SK-N-MC (cell line): ENCODE data around the gene SLC6A11.

Experiments
- DNase-seq: peaks from one replicate; pipeline ENCODE4 v3.0.0-alpha.2; 2011; ENCODE audit warnings: low read depth, low spot score
- H3K27ac ChIP-seq: fragments of 200-600 bp; sonication (generic); 2 replicates; pipeline ENCODE4 v1.5.1; 2016; ENCODE audit warnings: mixed run types
- H3K36me3 ChIP-seq: fragments of 200-600 bp; sonication (generic); 2 replicates; pipeline ENCODE4 v1.6.1; 2017; ENCODE audit warnings: antibody characterized with exemption, low read length, mixed read lengths; ENCODE audit not compliant: insufficient read depth
- H3K4me3 ChIP-seq: fragments of 200-600 bp; sonication (generic); 2 replicates; pipeline ENCODE4 v1.5.1; 2016
- H3K9ac ChIP-seq: fragments of 200-600 bp; sonication (generic); 2 replicates; pipeline ENCODE4 v1.8.0; 2017; ENCODE audit warnings: mixed run types, mixed read lengths; ENCODE audit not compliant: insufficient read length
- H3K9me3 ChIP-seq: fragments of 200-600 bp; sonication (generic); 2 replicates; pipeline ENCODE4 v1.6.1; 2017; ENCODE audit warnings: low read depth, mild to moderate bottlenecking, antibody characterized with exemption, low read length, moderate library complexity, mixed read lengths
- EZH2 ChIP-seq: fragments of 200-600 bp; sonication (generic); IDR thresholded peaks from one replicate; pipeline ENCODE4 v1.6.1; 2017; ENCODE audit warnings: antibody characterized with exemption
- FOXP2 ChIP-seq: optimal IDR thresholded peaks from 2 replicates; pipeline ENCODE3; 2011; ENCODE audit warnings: mild to moderate bottlenecking, moderate library complexity; ENCODE audit not compliant: insufficient read depth; ENCODE audit errors: extremely low read length, control extremely low read depth
- POLR2AphosphoS5 ChIP-seq: IDR thresholded peaks from 2 replicates; pipeline ENCODE4 v1.6.1; 2012; ENCODE audit warnings: mild to moderate bottlenecking, low read depth, low read length, borderline replicate concordance

SLC6A11 gene

GRCh38 chr3:10940106-10940505 lies 124.1 kb downstream of the SLC6A11 start:
- H3K9me3 ChIP-seq: no peaks in the 10 kb centered on the region
- no peak for DNase-seq
- no peak overlapping the region for H3K4me3 ChIP-seq
- no peaks in the 10 kb centered on the region for H3K36me3 ChIP-seq
- TF ChIP-seq POLR2AphosphoS5: no peak
- TF ChIP-seq FOXP2: no peak
- TF ChIP-seq EZH2: no peak
- no peak overlapping the region for H3K27ac ChIP-seq
- no peak overlapping the region for H3K9ac ChIP-seq

- Histone ChIP-seq H3K9me3 (no peaks in the 10 kb centered on the region), H3K9ac (no peak overlapping the region), H3K27ac (no peak overlapping the region), H3K36me3 (no peaks in the 10 kb centered on the region), H3K4me3 (no peak overlapping the region)
- TF ChIP-seq FOXP2: no peak
- TF ChIP-seq EZH2: no peak
- no peak for TF ChIP-seq POLR2AphosphoS5
- DNase-seq: no peak
Measured at GRCh38 chr3:10941972-10942371, 125.9 kb downstream of the SLC6A11 start.

GRCh38 chr3:10942690-10943205 lies 126.7 kb downstream of the SLC6A11 start:
- TF ChIP-seq EZH2: no peak
- TF ChIP-seq POLR2AphosphoS5: no peak
- no peak for TF ChIP-seq FOXP2
- Histone ChIP-seq H3K9ac (no peak overlapping the region), H3K36me3 (no peaks in the 10 kb centered on the region)

GRCh38 chr3:10944866-10945265 lies 128.8 kb downstream of the SLC6A11 start:
- H3K9me3 ChIP-seq: no peaks in the 10 kb centered on the region
- H3K9ac ChIP-seq: no peak overlapping the region
- TF ChIP-seq EZH2 (no peak), POLR2AphosphoS5 (no peak), FOXP2 (no peak)
- H3K4me3 ChIP-seq: no peak overlapping the region
- no peak for DNase-seq
- no peak overlapping the region for H3K27ac ChIP-seq
- H3K36me3 ChIP-seq: no peaks in the 10 kb centered on the region

More at GRCh38 chr3:10942690-10943205, 126.7 kb downstream of the SLC6A11 start:
- H3K9me3 ChIP-seq: no peaks in the 10 kb centered on the region
- H3K4me3 ChIP-seq: no peak overlapping the region
- H3K27ac ChIP-seq: no peak overlapping the region
- DNase-seq: no peak

GRCh38 chr3:10945683-10946287 lies 129.8 kb downstream of the SLC6A11 start:
- Histone ChIP-seq H3K27ac (no peak overlapping the region), H3K36me3 (no peaks in the 10 kb centered on the region), H3K9me3 (no peaks in the 10 kb centered on the region), H3K9ac (no peak overlapping the region), H3K4me3 (no peak overlapping the region)
- TF ChIP-seq EZH2 (no peak), POLR2AphosphoS5 (no peak), FOXP2 (no peak)
- DNase-seq: no peak

GRCh38 chr3:10946526-10946925 lies 130.5 kb downstream of the SLC6A11 start:
- DNase-seq: no peak
- Histone ChIP-seq H3K4me3 (no peak overlapping the region), H3K9ac (no peak overlapping the region), H3K36me3 (no peaks in the 10 kb centered on the region), H3K27ac (no peak overlapping the region), H3K9me3 (no peaks in the 10 kb centered on the region)
- no peak for TF ChIP-seq POLR2AphosphoS5
- TF ChIP-seq EZH2: no peak
- TF ChIP-seq FOXP2: no peak

GRCh38 chr3:10948326-10948725 lies 132.3 kb downstream of the SLC6A11 start:
- no peak overlapping the region for H3K9ac ChIP-seq
- no peaks in the 10 kb centered on the region for H3K9me3 ChIP-seq
- no peak for DNase-seq
- no peak for TF ChIP-seq EZH2
- TF ChIP-seq POLR2AphosphoS5: no peak
- no peak for TF ChIP-seq FOXP2
- H3K36me3 ChIP-seq: no peaks in the 10 kb centered on the region
- H3K27ac ChIP-seq: no peak overlapping the region
- no peak overlapping the region for H3K4me3 ChIP-seq

GRCh38 chr3:10949197-10949596 lies 133.2 kb downstream of the SLC6A11 start:
- H3K36me3 ChIP-seq: no peaks in the 10 kb centered on the region
- no peak overlapping the region for H3K9ac ChIP-seq
- TF ChIP-seq EZH2: no peak
- TF ChIP-seq POLR2AphosphoS5: no peak
- no peak for TF ChIP-seq FOXP2
- H3K9me3 ChIP-seq: no peaks in the 10 kb centered on the region
- H3K27ac ChIP-seq: no peak overlapping the region
- DNase-seq: no peak
- no peak overlapping the region for H3K4me3 ChIP-seq
